ENCODE measurements around the gene EVI5. TPM values are rescaled to one million over a fixed set of nuclear protein-coding genes. Genes with fewer than 3 reads are reported as not detected.
A peak's percentile ranks its signal among the peaks of the same experiment; 100 is the strongest.

Gene EVI5
- total RNA-seq, 2 experiments from 2014 or later = 25.7 to 27.9 TPM

DNA sequence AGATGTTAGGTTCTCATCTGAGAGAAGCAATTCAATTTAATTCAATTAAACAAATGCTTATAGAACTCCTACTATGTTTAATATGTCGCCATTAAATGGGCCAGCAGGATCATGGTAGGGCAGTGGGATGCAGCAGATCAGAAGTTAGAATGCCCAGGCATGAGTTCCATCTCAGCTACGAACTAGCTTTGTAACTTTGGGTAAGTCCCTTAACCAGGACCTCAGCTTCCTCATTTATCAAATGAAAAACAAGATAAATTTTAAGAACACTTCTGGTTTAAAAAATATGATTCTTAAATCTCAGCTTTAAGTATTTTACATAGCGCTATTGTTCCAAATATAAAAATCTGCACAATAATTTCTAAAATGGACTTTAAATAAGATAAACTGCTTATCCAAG is 230.7 kb downstream of the EVI5 start:
- ChIA-PET CTCF (interaction anchor here (1.0 to 1.9 kb wide), 6 partner anchors 10 to 26 kb away, joined by 3 to 6 read pairs (median 4); no protein-coding TSS in a partner anchor), POLR2A (interaction anchor here (0.7 to 1.6 kb wide), 6 partner anchors 9 to 67 kb away, joined by 3 to 7 read pairs (median 4); partner anchors contain the start of gene GFI1)
- no peaks in the 10 kb centered on the region for H3K27me3 Mint-ChIP-seq
- ATAC-seq (no peak), DNase-seq (no peak)
- peaks cover 69% of the 10 kb centered on the region for H3K36me3 Mint-ChIP-seq (ENCODE audit: low read depth)
- no peak overlapping the region for H3K4me3 Mint-ChIP-seq
- H3K27ac Mint-ChIP-seq = no peak overlapping the region
- intact Hi-C loops (cut with micrococcal nuclease) = no loop called here
- TF ChIP-seq, protein P1, sequence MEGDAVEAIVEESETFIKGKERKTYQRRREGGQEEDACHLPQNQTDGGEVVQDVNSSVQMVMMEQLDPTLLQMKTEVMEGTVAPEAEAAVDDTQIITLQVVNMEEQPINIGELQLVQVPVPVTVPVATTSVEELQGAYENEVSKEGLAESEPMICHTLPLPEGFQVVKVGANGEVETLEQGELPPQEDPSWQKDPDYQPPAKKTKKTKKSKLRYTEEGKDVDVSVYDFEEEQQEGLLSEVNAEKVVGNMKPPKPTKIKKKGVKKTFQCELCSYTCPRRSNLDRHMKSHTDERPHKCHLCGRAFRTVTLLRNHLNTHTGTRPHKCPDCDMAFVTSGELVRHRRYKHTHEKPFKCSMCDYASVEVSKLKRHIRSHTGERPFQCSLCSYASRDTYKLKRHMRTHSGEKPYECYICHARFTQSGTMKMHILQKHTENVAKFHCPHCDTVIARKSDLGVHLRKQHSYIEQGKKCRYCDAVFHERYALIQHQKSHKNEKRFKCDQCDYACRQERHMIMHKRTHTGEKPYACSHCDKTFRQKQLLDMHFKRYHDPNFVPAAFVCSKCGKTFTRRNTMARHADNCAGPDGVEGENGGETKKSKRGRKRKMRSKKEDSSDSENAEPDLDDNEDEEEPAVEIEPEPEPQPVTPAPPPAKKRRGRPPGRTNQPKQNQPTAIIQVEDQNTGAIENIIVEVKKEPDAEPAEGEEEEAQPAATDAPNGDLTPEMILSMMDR (IDR thresholded peaks at IDR 0.05) = no peak
- peaks cover 5% of the 10 kb centered on the region for H3K9me3 Mint-ChIP-seq
- H3K4me1 Mint-ChIP-seq (ENCODE audit: low read depth) = peaks cover 35% of the 10 kb centered on the region

DNA sequence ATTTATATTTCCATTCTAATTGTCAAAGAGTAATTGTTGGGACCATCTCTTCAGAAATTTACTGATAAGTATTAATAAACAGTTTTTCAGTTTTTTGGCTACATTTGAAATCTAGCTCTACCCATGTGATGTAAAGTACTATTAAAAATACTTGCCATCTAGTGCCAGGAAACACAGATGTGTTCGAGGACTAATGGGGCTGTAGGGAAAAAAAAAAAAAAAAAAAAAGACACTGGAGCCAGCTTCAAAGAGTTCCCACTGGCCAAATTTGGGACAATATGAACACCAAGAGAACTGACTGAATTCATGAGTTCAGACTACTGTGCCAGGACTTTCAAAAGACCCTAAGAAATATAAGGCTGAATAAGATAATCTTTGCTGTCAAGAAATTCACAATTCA is 233.0 kb downstream of the EVI5 start:
- peaks cover 33% of the 10 kb centered on the region for H3K4me1 Mint-ChIP-seq (ENCODE audit: low read depth)
- H3K9me3 Mint-ChIP-seq = peaks cover 5% of the 10 kb centered on the region
- POLR2A ChIA-PET = interaction anchor here (0.7 to 1.8 kb wide), 4 partner anchors 33 to 110 kb away, joined by 3 to 5 read pairs (median 3); no protein-coding TSS in a partner anchor
- H3K36me3 Mint-ChIP-seq (ENCODE audit: low read depth) = peaks cover 73% of the 10 kb centered on the region
- H3K27me3 Mint-ChIP-seq = no peaks in the 10 kb centered on the region
- intact Hi-C loops (cut with micrococcal nuclease) = no loop called here
- H3K4me3 Mint-ChIP-seq = no peak overlapping the region
- no peak overlapping the region for H3K27ac Mint-ChIP-seq
- TF ChIP-seq, protein P1 (IDR thresholded peaks at IDR 0.05) = no peak
- ATAC-seq (no peak), DNase-seq (no peak)
- CTCF ChIA-PET = interaction anchor here (1.3 to 1.8 kb wide), 3 partner anchors 10 to 26 kb away, joined by 3 to 5 read pairs (median 4); no protein-coding TSS in a partner anchor

DNA sequence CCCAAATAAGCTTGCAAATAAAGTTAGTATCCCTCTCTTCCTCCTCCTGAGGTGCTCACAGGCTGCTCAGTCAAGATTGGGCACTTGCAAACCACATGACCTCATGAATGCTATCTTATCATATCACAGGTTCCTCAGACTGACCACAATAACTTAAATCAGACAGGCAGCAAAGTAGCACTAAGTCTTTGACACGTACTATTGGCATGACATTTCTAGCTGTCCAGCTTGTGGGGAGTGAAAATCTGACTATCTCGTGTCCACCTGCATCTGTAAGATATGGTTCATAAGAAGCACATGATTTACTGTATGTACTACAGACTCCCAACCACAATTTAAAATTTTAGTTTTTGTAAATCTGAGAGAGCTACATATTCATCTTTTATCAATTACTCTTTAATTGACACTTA is 240.1 kb downstream of the EVI5 start:
- peaks cover 54% of the 10 kb centered on the region for H3K4me1 Mint-ChIP-seq (ENCODE audit: low read depth)
- H3K27me3 Mint-ChIP-seq = no peaks in the 10 kb centered on the region
- ATAC-seq (peak; percentile 63), DNase-seq (no peak)
- H3K9me3 Mint-ChIP-seq = peaks cover 2% of the 10 kb centered on the region
- intact Hi-C loops (cut with micrococcal nuclease) = no loop called here
- peak overlapping the region; percentile 56 for H3K27ac Mint-ChIP-seq
- TF ChIP-seq, protein P1 (IDR thresholded peaks at IDR 0.05) = no peak
- peaks cover 75% of the 10 kb centered on the region for H3K36me3 Mint-ChIP-seq (ENCODE audit: low read depth)
- no peak overlapping the region for H3K4me3 Mint-ChIP-seq
- ChIA-PET CTCF (no interaction called here), POLR2A (interaction anchor here (1.0 to 1.3 kb wide), 3 partner anchors 9 to 59 kb away, joined by 3 to 4 read pairs (median 4); no protein-coding TSS in a partner anchor)

DNA sequence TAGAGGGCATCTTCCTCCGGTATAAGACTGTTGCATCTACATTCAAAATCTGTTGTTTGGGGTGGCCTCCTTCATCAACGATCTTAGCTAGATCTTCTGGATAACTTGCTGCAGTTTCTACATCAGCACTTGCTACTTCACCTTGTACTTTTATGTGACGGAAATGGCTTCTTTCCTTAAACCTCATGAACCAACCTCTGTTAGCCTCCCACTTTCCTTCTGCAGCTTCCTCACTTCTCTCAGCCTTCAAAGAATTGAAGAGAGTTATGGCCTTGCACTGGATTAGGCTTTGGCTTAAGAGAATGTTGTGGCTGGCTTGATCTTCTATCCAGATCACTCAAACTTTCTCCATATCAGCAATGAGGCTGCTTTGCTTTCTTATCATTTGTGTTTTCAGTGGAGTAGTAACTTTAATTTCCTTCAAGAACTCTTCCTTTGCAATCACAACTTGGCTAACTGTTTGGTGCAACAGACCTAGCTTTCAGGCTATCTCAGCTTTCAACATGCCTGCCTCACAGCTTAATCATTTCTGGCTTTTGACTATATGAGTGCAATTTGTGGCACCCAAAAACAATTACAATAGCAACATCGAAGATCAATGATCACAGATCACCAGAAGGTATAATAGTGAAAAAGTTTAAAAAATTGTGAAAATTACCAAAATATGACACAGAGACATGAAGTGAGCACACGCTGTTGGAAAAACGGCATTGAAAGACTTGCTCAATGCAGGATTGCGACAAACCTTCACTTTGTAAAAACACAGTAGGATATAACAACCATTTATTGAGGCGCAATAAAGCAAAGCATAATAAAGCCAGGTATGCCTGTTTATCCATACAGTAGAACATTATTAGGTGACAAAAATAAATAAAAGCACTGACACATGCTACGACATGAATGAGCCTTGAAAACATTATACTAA is 241.5 kb downstream of the EVI5 start:
- ChIA-PET POLR2A (interaction anchor here (1.1 to 1.4 kb wide), 3 partner anchors 28 to 59 kb away, joined by 3 to 6 read pairs (median 5); partner anchors contain the start of gene GFI1), CTCF (no interaction called here)
- H3K4me1 Mint-ChIP-seq (ENCODE audit: low read depth) = peaks cover 66% of the 10 kb centered on the region
- no peaks in the 10 kb centered on the region for H3K9me3 Mint-ChIP-seq
- H3K4me3 Mint-ChIP-seq = no peak overlapping the region
- ATAC-seq = no peak
- no peak for DNase-seq
- H3K27ac Mint-ChIP-seq = no peak overlapping the region
- peaks cover 71% of the 10 kb centered on the region for H3K36me3 Mint-ChIP-seq (ENCODE audit: low read depth)
- H3K27me3 Mint-ChIP-seq = no peaks in the 10 kb centered on the region
- intact Hi-C loops (cut with micrococcal nuclease) = no loop called here
- TF ChIP-seq, protein P1 (IDR thresholded peaks at IDR 0.05) = no peak

Data from activated CD8-positive, alpha-beta T cell treated with anti-CD3 and anti-CD28 coated beads for 36 hours (primary cell).